Activated CD8-positive, alpha-beta memory T cell treated with anti-CD3 and anti-CD28 coated beads, Interleukin-2, amount 50 U/mL, for 4 hours (primary cell): ENCODE measurements around the gene ABHD6.
"Not testable (repeated sequence)": the region's sequence is repeated elsewhere in the genome, so short reads cannot be mapped to it uniquely, and the experiment has no call there.

Experiments
- DNase-seq: peaks from one replicate; pipeline ENCODE4 v3.0.0-alpha.2; 2020

The ABHD6 gene

GRCh38 chr3:58324391-58325390, 87.1 kb downstream of the ABHD6 start:
- no peak for DNase-seq

GRCh38 chr3:58325525-58325992, 88.0 kb downstream of the ABHD6 start:
- no peak for DNase-seq

GRCh38 chr3:58326267-58326900, 88.8 kb downstream of the ABHD6 start:
- no peak for DNase-seq

- DNase-seq: no peak
These were observed 91.7 kb downstream of the ABHD6 start for GRCh38 chr3:58329150-58329921.

GRCh38 chr3:58329922-58330413, 92.4 kb downstream of the ABHD6 start:
- no peak for DNase-seq

- DNase-seq: no peak
These were observed 94.1 kb downstream of the ABHD6 start for GRCh38 chr3:58331593-58332152.

- DNase-seq: peak; percentile 81
These were observed 95.1 kb downstream of the ABHD6 start, which contains the start of gene PXK for GRCh38 chr3:58332575-58333188. Gene PXK, plus strand, starts transcription at chr3:58332892. Its CDS starts 97 bp downstream, at chr3:58332989.

GRCh38 chr3:58333206-58334012, 95.8 kb downstream of the ABHD6 start:
- peak; percentile 23 for DNase-seq

GRCh38 chr3:58334013-58334321, 96.4 kb downstream of the ABHD6 start:
- DNase-seq: no peak

- no peak for DNase-seq
These were observed 96.9 kb downstream of the ABHD6 start for GRCh38 chr3:58334506-58334884.

- DNase-seq: no peak
These were observed 98.0 kb downstream of the ABHD6 start for GRCh38 chr3:58335652-58335947.

GRCh38 chr3:58336135-58336882, 98.7 kb downstream of the ABHD6 start:
- DNase-seq: no peak

GRCh38 chr3:58337190-58337589, 99.6 kb downstream of the ABHD6 start:
- no peak for DNase-seq

- DNase-seq: not testable (repeated sequence)
These were observed 101.6 kb downstream of the ABHD6 start for GRCh38 chr3:58339146-58339545.

- no peak for DNase-seq
These were observed 103.1 kb downstream of the ABHD6 start for GRCh38 chr3:58340594-58341244.

GRCh38 chr3:58341376-58341775, 103.8 kb downstream of the ABHD6 start:
- DNase-seq: no peak

- DNase-seq: no peak
These were observed 105.1 kb downstream of the ABHD6 start for GRCh38 chr3:58342676-58343075.
